Measurements from ENCODE around the gene TTLL8.

The TTLL8 gene

GRCh38 chr22:50058906-50059880, 1.1 kb upstream of the TTLL8 start:
- Histone ChIP-seq H3K4me3 (ENCODE audit: low read length) (no peak overlapping the region), H3K9ac (ENCODE audit: low read depth, low read length) (no peak overlapping the region), H3K4me1 (ENCODE audit: control insufficient read depth, insufficient read depth, low read length) (no peaks in the 10 kb centered on the region), H3K4me2 (ENCODE audit: low read length) (peak overlapping the region; percentile 47), H3K36me3 (ENCODE audit: insufficient read depth, low read length) (no peaks in the 10 kb centered on the region), H3K9me3 (replicated peaks; ENCODE audit: low read length) (no peaks in the 10 kb centered on the region), H3K27me3 (ENCODE audit: control insufficient read depth, insufficient read depth, low read length) (peaks cover 36% of the 10 kb centered on the region)

DNA sequence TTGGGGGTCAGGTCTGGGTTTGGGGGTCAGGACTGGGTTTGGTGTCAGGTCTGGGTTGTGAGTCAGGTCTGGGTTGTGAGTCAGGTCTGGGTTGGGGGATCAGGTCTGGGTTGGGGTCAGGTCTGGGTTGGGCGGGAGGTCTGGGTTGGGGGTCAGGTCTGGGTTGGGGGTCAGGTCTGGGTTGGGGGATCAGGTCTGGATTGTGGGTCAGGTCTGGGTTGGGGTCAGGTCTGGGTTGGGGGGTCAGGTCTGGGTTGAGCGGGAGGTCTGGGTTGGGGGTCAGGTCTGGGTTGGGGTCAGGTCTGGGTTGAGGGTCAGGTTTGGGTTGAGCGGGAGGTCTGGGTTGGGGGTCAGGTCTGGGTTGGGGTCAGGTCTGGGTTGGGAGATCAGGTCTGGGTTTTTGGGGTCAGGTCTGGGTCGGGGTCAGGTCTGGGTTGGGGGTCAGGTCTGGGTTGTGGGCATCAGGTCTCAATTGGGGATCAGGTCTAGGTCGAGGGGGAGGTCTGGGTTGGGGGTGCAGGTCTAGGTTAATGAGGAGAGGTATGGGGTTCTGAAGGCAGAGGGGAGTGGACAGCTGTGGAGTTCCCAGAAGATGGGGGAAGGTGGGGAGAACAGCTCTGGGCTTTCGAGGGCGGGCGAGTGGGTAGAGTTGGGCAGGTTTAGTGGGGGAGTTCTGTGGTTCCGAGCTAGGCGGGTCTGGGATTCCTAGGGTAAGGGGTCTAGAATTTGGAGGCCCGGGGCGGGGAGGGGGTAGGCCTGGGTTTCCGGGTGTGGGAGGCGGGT, 629 bp downstream of the TTLL8 start:
- Histone ChIP-seq H3K4me3 (ENCODE audit: low read length) (no peak overlapping the region), H3K9ac (ENCODE audit: low read depth, low read length) (no peak overlapping the region), H3K4me1 (ENCODE audit: control insufficient read depth, insufficient read depth, low read length) (no peaks in the 10 kb centered on the region), H3K9me3 (replicated peaks; ENCODE audit: low read length) (no peaks in the 10 kb centered on the region), H3K4me2 (ENCODE audit: low read length) (no peak overlapping the region), H3K36me3 (ENCODE audit: insufficient read depth, low read length) (no peaks in the 10 kb centered on the region), H3K27me3 (ENCODE audit: control insufficient read depth, insufficient read depth, low read length) (peaks cover 37% of the 10 kb centered on the region)

- no peaks in the 10 kb centered on the region for H3K4me1 ChIP-seq (ENCODE audit: control insufficient read depth, insufficient read depth, low read length)
These were observed 1.7 kb downstream of the TTLL8 start for GRCh38 chr22:50056214-50056972.

GRCh38 chr22:50053861-50054260, 4.2 kb downstream of the TTLL8 start:
- H3K36me3 ChIP-seq (ENCODE audit: insufficient read depth, low read length): no peaks in the 10 kb centered on the region
- H3K4me3 ChIP-seq (ENCODE audit: low read length): no peak overlapping the region

More at GRCh38 chr22:50056214-50056972, 1.7 kb downstream of the TTLL8 start:
- Histone ChIP-seq H3K4me3 (ENCODE audit: low read length) (no peak overlapping the region), H3K36me3 (ENCODE audit: insufficient read depth, low read length) (no peaks in the 10 kb centered on the region), H3K9ac (ENCODE audit: low read depth, low read length) (no peak overlapping the region), H3K9me3 (replicated peaks; ENCODE audit: low read length) (no peaks in the 10 kb centered on the region), H3K27me3 (ENCODE audit: control insufficient read depth, insufficient read depth, low read length) (peaks cover 38% of the 10 kb centered on the region), H3K4me2 (ENCODE audit: low read length) (no peak overlapping the region)

GRCh38 chr22:50051930-50052329, 6.2 kb downstream of the TTLL8 start:
- H3K4me2 ChIP-seq (ENCODE audit: low read length): no peak overlapping the region
- H3K27me3 ChIP-seq (ENCODE audit: control insufficient read depth, insufficient read depth, low read length): peaks cover 24% of the 10 kb centered on the region
- no peaks in the 10 kb centered on the region for H3K9me3 ChIP-seq (replicated peaks; ENCODE audit: low read length)
- H3K4me3 ChIP-seq (ENCODE audit: low read length): no peak overlapping the region
- H3K36me3 ChIP-seq (ENCODE audit: insufficient read depth, low read length): no peaks in the 10 kb centered on the region
- H3K4me1 ChIP-seq (ENCODE audit: control insufficient read depth, insufficient read depth, low read length): no peaks in the 10 kb centered on the region
- no peak overlapping the region for H3K9ac ChIP-seq (ENCODE audit: low read depth, low read length)

More at GRCh38 chr22:50053861-50054260, 4.2 kb downstream of the TTLL8 start:
- H3K9ac ChIP-seq (ENCODE audit: low read depth, low read length): no peak overlapping the region
- H3K4me2 ChIP-seq (ENCODE audit: low read length): no peak overlapping the region
- H3K4me1 ChIP-seq (ENCODE audit: control insufficient read depth, insufficient read depth, low read length): no peaks in the 10 kb centered on the region
- H3K27me3 ChIP-seq (ENCODE audit: control insufficient read depth, insufficient read depth, low read length): peaks cover 21% of the 10 kb centered on the region
- H3K9me3 ChIP-seq (replicated peaks; ENCODE audit: low read length): no peaks in the 10 kb centered on the region

DNA sequence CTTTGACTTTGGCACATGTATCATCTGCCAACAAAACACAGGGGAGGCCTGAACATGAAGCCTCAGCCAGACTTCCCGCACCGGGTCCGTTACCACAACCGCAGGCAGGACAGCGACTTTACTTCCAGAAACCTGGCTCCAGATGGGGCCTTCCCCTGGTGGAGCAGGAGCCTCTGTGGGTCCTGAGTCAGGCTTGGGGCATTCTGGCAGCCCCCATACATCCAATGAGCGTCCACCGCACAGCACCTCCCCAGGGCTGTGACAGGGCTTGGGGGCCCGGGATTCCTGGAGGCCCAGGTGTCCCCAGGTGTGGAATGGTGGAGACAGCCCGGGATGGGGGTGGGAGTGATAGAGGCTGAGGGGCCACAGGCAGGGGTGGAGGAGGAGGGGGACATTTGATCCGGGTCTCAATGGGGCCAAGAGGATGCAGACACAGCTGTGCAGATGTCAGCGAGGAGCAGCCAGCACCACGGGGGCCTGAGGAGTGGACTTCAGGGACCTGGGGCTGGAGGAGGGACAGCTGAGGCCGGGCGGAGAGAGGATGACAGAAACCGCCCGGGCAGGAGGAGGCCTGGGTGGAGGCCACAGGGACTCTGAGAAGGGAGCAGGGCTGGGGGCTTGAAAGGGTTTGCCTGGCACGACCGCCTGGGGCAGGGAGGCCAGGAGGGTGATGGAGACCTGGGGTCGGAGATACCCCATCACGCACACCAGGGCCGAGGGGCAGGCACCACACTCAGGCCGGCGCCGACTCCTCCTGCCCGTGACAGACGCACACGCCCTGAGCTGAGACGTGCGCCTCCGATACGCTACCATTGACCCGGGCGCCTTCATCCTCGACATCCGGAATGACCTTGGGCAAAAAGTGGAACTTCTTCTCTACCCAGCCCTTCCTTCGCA, 8.6 kb downstream of the TTLL8 start:
- Histone ChIP-seq H3K27me3 (ENCODE audit: control insufficient read depth, insufficient read depth, low read length) (peaks cover 26% of the 10 kb centered on the region), H3K4me2 (ENCODE audit: low read length) (no peak overlapping the region), H3K9me3 (replicated peaks; ENCODE audit: low read length) (no peaks in the 10 kb centered on the region), H3K36me3 (ENCODE audit: insufficient read depth, low read length) (no peaks in the 10 kb centered on the region), H3K4me3 (ENCODE audit: low read length) (no peak overlapping the region), H3K4me1 (ENCODE audit: control insufficient read depth, insufficient read depth, low read length) (no peaks in the 10 kb centered on the region), H3K9ac (ENCODE audit: low read depth, low read length) (no peak overlapping the region)

- peaks cover 26% of the 10 kb centered on the region for H3K27me3 ChIP-seq (ENCODE audit: control insufficient read depth, insufficient read depth, low read length)
- no peak overlapping the region for H3K4me3 ChIP-seq (ENCODE audit: low read length)
- no peak overlapping the region for H3K4me2 ChIP-seq (ENCODE audit: low read length)
- H3K9ac ChIP-seq (ENCODE audit: low read depth, low read length): no peak overlapping the region
- H3K36me3 ChIP-seq (ENCODE audit: insufficient read depth, low read length): no peaks in the 10 kb centered on the region
- no peaks in the 10 kb centered on the region for H3K4me1 ChIP-seq (ENCODE audit: control insufficient read depth, insufficient read depth, low read length)
- no peaks in the 10 kb centered on the region for H3K9me3 ChIP-seq (replicated peaks; ENCODE audit: low read length)
These were observed 9.3 kb downstream of the TTLL8 start for GRCh38 chr22:50048836-50049235.

DNA sequence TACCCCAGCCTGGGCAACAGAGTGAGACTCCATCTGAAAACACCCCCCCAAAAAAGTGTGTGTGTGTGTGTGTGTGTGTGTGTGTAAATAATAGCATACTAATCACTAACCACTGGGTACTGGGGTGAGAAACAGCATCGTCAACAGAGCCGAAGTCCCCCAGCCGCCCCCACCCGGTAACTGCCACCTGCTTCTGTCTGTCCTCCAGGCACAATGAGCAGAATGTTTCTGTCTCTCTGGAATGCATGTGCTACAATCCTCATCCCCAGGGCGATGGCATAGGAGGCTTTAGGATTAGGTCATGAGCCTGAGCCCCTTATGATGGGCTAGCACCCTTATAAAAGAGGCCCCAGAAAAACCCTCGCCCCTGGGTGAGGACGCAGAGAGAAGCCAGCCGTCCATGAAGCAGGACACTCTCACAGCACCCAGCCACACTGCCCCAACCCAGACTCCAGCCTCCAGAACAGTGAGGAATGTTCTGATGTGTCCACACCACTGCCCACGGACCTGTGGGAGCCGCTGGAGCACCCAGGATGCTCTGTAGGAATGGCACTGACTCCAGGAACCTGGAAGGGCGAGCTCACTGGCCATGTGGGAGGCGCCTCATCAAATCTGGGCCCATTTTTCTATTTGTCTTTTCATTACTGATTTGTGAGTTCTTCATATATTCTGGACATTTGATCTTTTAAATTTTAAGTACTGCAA, 9.9 kb downstream of the TTLL8 start:
- no peaks in the 10 kb centered on the region for H3K4me1 ChIP-seq (ENCODE audit: control insufficient read depth, insufficient read depth, low read length)
- no peak overlapping the region for H3K4me2 ChIP-seq (ENCODE audit: low read length)
- H3K9me3 ChIP-seq (replicated peaks; ENCODE audit: low read length): no peaks in the 10 kb centered on the region
- H3K36me3 ChIP-seq (ENCODE audit: insufficient read depth, low read length): no peaks in the 10 kb centered on the region
- no peak overlapping the region for H3K4me3 ChIP-seq (ENCODE audit: low read length)
- H3K27me3 ChIP-seq (ENCODE audit: control insufficient read depth, insufficient read depth, low read length): peaks cover 26% of the 10 kb centered on the region
- no peak overlapping the region for H3K9ac ChIP-seq (ENCODE audit: low read depth, low read length)

- no peaks in the 10 kb centered on the region for H3K9me3 ChIP-seq (replicated peaks; ENCODE audit: low read length)
- H3K9ac ChIP-seq (ENCODE audit: low read depth, low read length): no peak overlapping the region
- H3K27me3 ChIP-seq (ENCODE audit: control insufficient read depth, insufficient read depth, low read length): peaks cover 30% of the 10 kb centered on the region
- no peak overlapping the region for H3K4me3 ChIP-seq (ENCODE audit: low read length)
- H3K4me1 ChIP-seq (ENCODE audit: control insufficient read depth, insufficient read depth, low read length): no peaks in the 10 kb centered on the region
- H3K36me3 ChIP-seq (ENCODE audit: insufficient read depth, low read length): no peaks in the 10 kb centered on the region
- no peak overlapping the region for H3K4me2 ChIP-seq (ENCODE audit: low read length)
These were observed 10.8 kb downstream of the TTLL8 start for GRCh38 chr22:50047346-50047745.

Data from skeletal muscle satellite cell (primary cell).